Measurements from ENCODE around the gene CFAP46. TPM values are rescaled to one million over a fixed set of nuclear protein-coding genes. Genes with fewer than 3 reads are reported as not detected.

Gene CFAP46
- total and polyA plus RNA-seq, 2 experiments from 2014 or later: 3.1 to 5.4 TPM

- peaks cover 4% of the 10 kb centered on the region for H3K27me3 Mint-ChIP-seq (ENCODE audit: insufficient read depth, low read depth, poor library complexity)
- H3K9me3 Mint-ChIP-seq: no peaks in the 10 kb centered on the region
- Histone ChIP-seq H2AFZ (no peak overlapping the region), H3K79me2 (replicated peaks; ENCODE audit: insufficient read depth) (no peaks in the 10 kb centered on the region), H3K9me2 (ENCODE audit: insufficient read depth) (no peaks in the 10 kb centered on the region), H4K20me1 (replicated peaks; ENCODE audit: insufficient read depth) (no peaks in the 10 kb centered on the region), H3K4me1 (ENCODE audit: insufficient read depth) (no peaks in the 10 kb centered on the region), H3K27ac (ENCODE audit: low read depth) (no peak overlapping the region), H3F3A (replicated peaks; ENCODE audit: low read depth) (no peaks in the 10 kb centered on the region), H3K4me3 (no peak overlapping the region), H3K36me3 (ENCODE audit: insufficient read depth) (no peaks in the 10 kb centered on the region), H3K4me2 (no peak overlapping the region), H3K27me3 (ENCODE audit: insufficient read depth) (no peaks in the 10 kb centered on the region)
- ATAC-seq: peak; percentile 29
- no peak for TF ChIP-seq NANOG (IDR thresholded peaks at IDR 0.05; ENCODE audit: borderline replicate concordance)
- TF ChIP-seq POLR2AphosphoS5 (IDR thresholded peaks at IDR 0.05; ENCODE audit: low read depth): no peak
- no peak for TF ChIP-seq EZH2 (IDR thresholded peaks at IDR 0.05; ENCODE audit: low read depth, unreplicated experiment)
- peak; percentile 25 to 60; a peak in 3 of 4 replicates for TF ChIP-seq CTCF (conservative IDR thresholded peaks at IDR 0.05; ENCODE audit: low read depth in 2 of 2)
- no peak for TF ChIP-seq EZH2phosphoT487 (IDR thresholded peaks at IDR 0.05; ENCODE audit: unreplicated experiment)
- TF ChIP-seq REST (IDR thresholded peaks at IDR 0.05; ENCODE audit: unreplicated experiment): no peak
- TF ChIP-seq ZNF114 (CRISPR knock-in tag; IDR thresholded peaks at IDR 0.05): no peak
- H3K4me3 Mint-ChIP-seq: no peak overlapping the region
- peaks cover 15% of the 10 kb centered on the region for H3K4me1 Mint-ChIP-seq
- peak; percentile 30 for DNase-seq (ENCODE audit: low spot score)
- no peak overlapping the region; the same call in 1 of the 2 replicates for H3K27ac Mint-ChIP-seq
- H3K36me3 Mint-ChIP-seq (ENCODE audit: low read depth): peaks cover 3% of the 10 kb centered on the region; the same call in 1 of the 3 replicates
Measured at GRCh38 chr10:132860532-132860931, 81.8 kb downstream of the CFAP46 start.

- Mint-ChIP-seq H3K36me3 (ENCODE audit: low read depth) (peaks cover 3% of the 10 kb centered on the region; the same call in 1 of the 3 replicates), H3K9me3 (no peaks in the 10 kb centered on the region), H3K4me3 (no peak overlapping the region), H3K27ac (no peak overlapping the region), H3K27me3 (ENCODE audit: insufficient read depth, low read depth, poor library complexity) (peaks cover 3% of the 10 kb centered on the region), H3K4me1 (peaks cover 15% of the 10 kb centered on the region)
- Histone ChIP-seq H3K27ac (ENCODE audit: low read depth) (no peak overlapping the region), H3K4me3 (no peak overlapping the region), H3K4me1 (ENCODE audit: insufficient read depth) (no peaks in the 10 kb centered on the region), H4K20me1 (replicated peaks; ENCODE audit: insufficient read depth) (no peaks in the 10 kb centered on the region), H3F3A (replicated peaks; ENCODE audit: low read depth) (no peaks in the 10 kb centered on the region), H3K27me3 (ENCODE audit: insufficient read depth) (no peaks in the 10 kb centered on the region), H3K79me2 (replicated peaks; ENCODE audit: insufficient read depth) (no peaks in the 10 kb centered on the region), H3K4me2 (no peak overlapping the region), H2AFZ (no peak overlapping the region), H3K9me2 (ENCODE audit: insufficient read depth) (no peaks in the 10 kb centered on the region), H3K36me3 (ENCODE audit: insufficient read depth) (no peaks in the 10 kb centered on the region)
- DNase-seq (ENCODE audit: low spot score): no peak
- ATAC-seq: no peak
- no peak for TF ChIP-seq NANOG (IDR thresholded peaks at IDR 0.05; ENCODE audit: borderline replicate concordance)
- no peak for TF ChIP-seq ZNF462 (CRISPR knock-in tag; IDR thresholded peaks at IDR 0.05)
- no peak for TF ChIP-seq ZNF331 (CRISPR knock-in tag; IDR thresholded peaks at IDR 0.05; ENCODE audit: low read depth)
Measured at GRCh38 chr10:132859084-132859855, 83.1 kb downstream of the CFAP46 start.
